COLO829 (cell line): ENCODE measurements around the gene ZSWIM2.
"Not testable (repeated sequence)": the region's sequence is repeated elsewhere in the genome, so short reads cannot be mapped to it uniquely, and the experiment has no call there.

ENCODE experiments used
- DNase-seq: peaks from one replicate; pipeline ENCODE4 v3.0.0; 2012; ENCODE audit warnings: low spot score

Gene ZSWIM2

DNA sequence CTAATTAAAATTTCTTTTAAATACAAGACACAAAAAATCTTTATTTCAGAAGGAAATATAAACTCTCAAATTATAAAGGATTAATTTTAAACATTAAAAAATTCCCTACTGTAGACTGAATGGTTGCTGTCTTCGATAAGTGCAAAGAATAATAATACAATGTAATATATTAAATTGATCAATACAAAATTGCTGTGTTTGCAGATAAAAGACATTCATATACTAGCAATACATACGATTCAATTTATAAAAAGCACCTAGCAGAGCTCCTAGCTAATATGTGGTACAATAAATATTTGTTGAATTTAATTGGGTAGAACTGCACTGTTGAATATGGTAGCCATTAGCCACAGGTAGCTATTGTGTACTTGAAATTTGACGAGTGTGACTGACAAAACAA, 6.6 kb downstream of the ZSWIM2 start:
- no peak for DNase-seq

- no peak for DNase-seq
Measured at GRCh38 chr2:186841940-186842339, 7.0 kb downstream of the ZSWIM2 start.

DNA sequence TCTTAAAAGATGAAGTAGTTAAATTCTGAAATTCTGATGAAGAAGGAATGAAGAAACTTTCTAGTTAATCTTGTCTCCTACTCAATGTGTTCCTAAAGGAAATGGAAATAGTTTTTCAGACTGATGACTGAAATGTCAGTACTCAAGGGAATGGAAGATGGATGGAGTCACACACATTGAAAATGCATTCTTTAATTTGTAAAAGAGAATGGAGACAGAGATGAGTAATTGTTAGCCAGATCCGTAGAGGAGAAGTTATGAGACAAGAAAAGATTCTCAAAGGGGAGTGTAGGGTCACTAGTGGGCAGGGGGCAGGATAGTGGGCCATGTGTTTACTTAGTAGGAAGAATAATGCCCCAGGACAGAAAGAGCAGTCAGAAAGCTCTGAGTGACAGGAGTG, 13.3 kb downstream of the ZSWIM2 start:
- no peak for DNase-seq

GRCh38 chr2:186827862-186828492, 21.0 kb downstream of the ZSWIM2 start:
- DNase-seq, result no peak

DNA sequence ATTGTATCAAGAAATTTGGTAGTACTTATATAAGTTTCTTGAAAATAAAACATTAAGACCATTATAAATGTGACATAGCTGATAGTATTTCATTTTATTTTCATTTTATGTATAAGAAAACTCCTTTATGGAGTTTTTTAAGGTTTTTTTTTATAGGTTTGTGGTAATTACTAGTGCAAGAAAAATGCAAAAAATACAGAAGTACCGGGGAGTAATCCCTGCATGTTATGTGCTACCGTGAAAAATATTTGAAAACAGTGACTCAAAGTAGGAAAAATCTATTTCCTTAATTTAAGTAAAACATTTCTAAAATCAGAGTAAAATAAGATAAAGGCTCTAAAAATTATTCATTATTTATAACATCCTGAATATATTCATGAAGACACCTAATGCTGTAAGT, 21.6 kb downstream of the ZSWIM2 start:
- DNase-seq, result no peak

DNA sequence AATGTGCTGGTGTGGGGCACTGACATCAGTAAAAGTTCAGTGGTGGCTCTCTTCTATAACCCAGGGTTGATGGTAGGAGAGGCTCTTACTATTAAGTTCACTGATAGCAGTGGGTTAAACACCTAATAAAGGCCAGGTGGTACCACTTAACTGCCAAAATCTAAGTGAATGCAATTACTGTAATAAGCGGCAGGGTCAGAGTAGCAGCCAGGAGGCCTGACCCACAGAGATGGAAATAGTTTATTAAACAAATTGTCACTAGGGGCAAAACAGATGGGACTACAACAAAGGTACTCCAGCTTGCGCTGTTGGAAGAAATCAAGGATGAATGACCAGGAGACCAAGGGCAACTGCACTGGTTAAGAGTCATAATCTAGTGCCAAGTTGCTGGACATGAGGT, 26.6 kb downstream of the ZSWIM2 start:
- no peak for DNase-seq

DNA sequence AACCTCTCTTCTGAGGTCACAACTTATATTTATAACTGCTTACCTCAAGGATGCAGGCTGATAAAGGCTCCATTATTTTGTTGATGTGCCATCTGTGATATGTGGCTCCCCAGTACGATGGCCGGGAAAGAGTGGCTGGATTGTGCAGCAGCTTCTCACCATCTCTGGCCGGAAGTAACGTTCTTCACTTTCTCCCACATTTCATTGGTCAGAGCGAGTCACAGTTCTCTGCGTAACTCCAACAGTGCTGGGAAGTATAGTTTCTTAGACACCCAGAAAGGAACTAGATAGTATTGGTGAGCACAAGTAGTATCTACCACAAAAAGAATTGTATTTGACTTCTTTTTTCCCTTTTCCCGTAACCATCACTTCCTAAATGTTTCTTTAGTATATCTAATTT, 28.7 kb downstream of the ZSWIM2 start:
- no peak for DNase-seq

DNA sequence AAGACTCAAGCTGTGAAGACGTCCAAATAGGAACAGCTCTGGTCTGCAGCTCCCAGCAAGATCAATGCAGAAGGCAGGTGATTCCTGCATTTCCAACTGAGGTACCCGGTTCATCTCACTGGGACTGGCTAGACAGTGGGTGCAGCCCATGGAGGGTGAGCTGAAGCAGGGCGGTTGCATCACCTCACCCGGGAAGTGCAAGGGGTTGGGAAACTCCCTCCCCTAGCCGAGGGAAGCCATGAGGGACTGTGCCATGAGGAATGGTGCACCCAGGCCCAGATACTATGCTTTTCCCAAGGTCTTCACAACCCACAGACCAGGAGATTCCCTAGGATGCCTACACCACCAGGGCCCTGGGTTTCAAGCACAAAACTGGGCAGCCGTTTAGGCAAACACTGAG, 37.2 kb downstream of the ZSWIM2 start:
- DNase-seq, result not testable (repeated sequence)

DNA sequence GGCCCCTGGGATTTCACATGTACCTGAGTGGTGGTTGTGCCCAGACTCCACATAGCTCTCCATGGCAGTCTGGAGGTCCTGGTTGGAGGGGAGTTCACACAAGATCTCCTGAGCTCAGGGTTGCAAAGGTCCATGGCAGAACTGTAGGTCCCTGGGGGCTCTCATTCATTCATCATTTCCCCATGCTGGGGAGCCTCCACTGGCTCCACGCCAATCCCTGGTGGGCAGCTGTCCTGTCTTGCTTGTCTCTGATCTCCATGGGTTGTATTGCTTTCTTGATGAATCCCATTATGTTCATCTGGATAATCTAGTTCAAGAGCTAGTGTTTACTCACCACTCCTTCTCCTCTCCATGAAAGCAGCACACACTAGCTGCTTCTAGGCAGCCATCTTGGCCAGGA, 42.4 kb downstream of the ZSWIM2 start:
- no peak for DNase-seq

GRCh38 chr2:186798604-186799003, 50.4 kb downstream of the ZSWIM2 start:
- DNase-seq, result not testable (repeated sequence)

GRCh38 chr2:186784930-186785329, 64.0 kb downstream of the ZSWIM2 start:
- no peak for DNase-seq

DNA sequence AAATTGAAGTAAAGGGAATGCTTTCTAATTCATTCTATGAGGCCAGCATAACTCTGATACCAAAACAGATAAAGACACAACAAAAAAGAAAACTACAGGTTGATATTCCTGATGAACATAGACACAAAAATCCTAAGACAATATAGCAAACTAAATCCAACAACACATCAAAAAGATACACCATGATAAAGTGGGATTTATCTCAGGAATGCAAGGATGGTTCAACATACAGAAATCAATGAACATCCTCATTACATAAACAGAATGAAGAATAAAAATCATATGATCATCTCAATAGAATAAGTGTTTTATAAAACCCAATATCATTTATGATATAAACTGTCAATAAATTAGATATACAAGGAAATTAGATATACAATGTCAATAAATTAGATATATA, 65.7 kb downstream of the ZSWIM2 start:
- no peak for DNase-seq

GRCh38 chr2:186780701-186781316, 68.2 kb downstream of the ZSWIM2 start:
- peak; percentile 9 for DNase-seq
